GM19324 (cell line): ENCODE data around the gene SLC6A8.

Experiments used
- ATAC-seq: cut with Tn5 transposase; IDR thresholded peaks from one replicate; pipeline ENCODE4 v1.9.1; 2021; ENCODE audit warnings: mild to moderate bottlenecking, moderate library complexity; ENCODE audit not compliant: unreplicated experiment, low FRiP score

The SLC6A8 gene

DNA sequence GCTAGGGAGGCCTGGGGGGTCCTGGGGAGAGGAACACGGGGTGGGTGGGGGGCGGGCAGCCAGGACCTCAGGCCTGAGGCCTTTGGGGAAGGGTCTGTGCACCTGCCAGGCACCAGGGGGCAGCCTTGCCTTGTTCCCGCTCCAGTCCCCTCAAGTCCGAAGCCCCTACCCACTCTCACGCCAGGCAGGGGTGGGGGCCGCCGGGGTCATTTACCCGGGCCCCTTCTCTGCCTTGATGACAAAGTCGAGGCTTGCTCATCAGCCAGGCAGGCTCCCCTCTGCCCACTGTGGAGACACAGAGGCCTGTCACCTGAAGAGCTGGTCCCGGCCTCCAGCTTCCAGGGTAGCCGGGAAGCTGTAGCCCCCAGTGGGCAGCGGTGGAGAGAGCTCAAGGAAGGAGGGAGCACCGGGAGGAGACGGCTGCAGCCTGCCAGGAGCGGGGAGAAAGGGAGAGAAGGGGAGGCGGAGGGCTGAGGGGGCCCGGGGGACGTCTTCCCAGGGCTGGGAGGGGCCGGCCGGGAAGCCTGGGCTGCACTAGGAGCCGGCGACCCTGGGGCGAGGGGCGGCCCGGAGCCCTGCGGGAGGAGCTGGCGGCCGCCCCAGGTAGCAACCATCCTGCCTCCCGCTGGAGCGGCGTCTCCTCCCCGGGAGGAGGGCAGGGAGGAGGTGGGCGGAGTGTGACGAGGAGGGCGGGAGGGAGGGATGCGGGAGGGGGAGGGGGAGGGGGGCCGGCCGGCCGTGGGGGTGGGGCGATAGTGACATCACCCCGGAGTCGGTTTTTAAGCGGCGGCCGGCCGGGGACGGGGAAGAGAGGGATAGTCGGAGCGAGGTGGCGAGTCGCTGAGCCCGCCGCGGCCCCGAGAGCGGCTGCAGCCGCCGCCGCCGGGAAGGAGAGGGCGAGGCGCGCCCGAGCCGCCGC lies at the start of gene SLC6A8:
Gene SLC6A8 (plus strand): TSS at position 806 of the 919 bp plus-strand sequence. CDS start 649 bp downstream, outside the sequence.
- no peak for ATAC-seq

DNA sequence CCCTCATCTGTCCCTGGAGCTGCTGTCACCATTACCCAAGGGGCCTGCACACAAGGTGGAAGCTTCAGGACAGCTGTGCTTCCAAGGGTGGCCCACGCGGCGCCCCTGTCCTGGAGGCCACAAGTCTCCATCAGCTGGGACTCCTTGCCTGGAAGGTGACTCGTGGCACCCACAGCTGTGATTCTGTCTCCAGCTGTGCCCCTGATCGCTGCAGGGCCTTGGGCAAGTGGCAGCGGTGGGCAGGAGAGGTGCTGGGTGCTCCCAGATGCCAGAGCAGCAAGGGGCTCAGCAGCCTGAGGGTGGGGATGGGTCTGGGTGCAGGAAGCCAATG lies 49.7 kb upstream of the SLC6A8 start:
- no peak for ATAC-seq

DNA sequence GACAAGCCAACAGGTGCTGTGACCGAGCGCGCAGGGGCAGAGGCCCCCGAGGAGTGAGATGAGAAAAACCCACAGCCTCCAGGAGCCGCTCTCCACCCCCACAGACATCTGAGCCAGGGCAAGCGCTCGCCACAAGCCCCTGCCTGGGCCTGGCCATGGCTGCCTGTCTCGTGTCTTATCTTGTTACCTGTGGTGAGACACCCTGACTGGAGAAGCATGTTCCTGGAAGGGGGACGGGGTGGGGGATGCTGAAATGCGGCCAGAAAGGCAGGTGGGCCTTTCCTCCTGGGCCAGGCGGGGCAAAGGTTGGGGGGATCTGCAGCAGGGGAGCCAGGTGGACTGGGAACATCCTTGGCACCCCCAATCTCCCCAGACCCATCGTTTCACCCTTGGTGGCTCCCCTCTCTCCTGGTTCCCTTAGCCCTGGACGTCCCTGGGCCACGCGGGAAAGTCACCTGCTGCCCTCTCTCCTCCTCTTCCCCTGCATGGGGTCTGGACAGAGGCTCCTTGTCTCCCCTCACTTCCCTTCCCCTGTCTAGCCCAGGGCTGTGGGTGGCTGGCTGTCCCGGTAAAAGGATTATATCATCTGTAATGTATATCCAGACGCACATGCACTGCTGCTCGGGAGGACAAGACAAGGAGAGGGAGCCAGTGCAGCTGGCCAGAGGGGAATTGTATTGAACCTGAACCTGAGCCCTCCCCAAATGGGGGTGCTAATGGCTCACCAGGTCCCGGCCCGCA lies 49.1 kb upstream of the SLC6A8 start:
- no peak for ATAC-seq

DNA sequence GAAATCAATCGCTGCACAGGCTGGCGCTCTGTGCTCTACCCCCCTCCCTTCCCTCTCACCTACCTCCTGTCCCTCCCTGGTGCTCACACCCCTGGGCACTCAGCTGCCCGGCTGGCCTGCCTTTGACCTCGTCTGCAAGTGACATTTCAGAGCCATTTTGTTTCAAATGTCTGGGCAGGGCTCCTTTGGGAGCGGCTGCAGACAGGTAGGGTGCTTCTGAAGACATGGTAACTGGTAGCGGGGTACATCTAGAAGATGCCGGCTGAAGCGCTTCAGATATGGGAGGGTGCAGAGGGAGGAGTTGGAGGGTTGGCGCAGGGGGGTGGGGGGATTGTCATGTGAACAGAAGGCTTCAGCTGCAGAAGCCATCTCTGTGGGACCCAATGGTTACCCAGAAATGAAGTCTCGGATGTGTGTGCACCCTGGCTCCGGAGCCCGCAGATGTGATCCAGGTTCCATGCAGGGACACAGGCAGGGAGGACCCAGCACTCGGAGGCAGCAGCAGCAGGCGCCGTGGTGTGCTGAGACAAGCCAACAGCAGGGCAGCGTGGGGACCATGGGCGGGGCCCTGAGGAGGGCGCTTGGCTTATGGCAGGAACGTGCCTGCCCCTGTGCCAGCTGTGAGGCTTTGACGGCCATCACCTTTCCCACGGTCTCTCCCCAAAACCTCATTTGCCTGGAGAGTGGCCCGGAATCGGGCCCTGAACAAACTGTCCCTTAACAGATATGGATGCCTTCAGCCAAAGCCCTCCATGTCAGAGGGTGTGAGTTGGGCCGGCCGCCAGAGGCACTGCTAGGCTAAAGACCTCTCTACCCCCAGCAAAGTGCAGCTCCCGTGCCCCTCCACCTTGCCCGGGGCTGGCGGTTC lies 48.3 kb upstream of the SLC6A8 start:
- no peak for ATAC-seq

DNA sequence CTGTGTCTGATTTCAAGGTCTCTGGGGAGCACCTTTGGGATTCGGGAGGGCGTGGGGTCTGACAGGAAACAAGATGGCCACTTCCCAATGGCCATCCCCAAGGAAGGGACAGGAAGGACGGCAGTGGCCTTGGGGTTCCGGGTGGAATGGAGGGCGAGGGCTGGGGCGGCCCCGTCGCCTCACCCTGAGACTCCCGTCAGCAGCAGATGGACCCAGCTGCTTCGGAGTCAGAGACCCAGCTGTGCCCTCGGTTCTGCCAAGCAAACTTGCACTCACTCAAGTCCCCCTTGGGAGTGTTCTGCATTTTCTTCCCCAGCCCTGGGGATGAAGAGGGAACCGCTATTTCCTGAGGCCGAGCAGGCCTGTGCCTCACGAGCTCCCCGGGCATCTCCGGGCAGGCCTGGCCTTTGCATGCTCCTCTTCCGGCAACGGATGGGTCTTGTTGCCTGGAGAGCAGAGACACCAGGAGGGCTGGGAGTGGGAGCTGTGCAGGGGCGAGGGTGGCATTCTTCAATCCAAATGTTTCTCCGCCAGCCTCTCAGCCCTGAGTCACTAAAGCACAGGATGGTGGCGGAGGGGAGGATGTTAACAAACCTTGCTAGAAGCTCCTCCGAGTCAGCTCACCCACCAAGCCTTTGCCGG lies 47.6 kb upstream of the SLC6A8 start:
- ATAC-seq: no peak

DNA sequence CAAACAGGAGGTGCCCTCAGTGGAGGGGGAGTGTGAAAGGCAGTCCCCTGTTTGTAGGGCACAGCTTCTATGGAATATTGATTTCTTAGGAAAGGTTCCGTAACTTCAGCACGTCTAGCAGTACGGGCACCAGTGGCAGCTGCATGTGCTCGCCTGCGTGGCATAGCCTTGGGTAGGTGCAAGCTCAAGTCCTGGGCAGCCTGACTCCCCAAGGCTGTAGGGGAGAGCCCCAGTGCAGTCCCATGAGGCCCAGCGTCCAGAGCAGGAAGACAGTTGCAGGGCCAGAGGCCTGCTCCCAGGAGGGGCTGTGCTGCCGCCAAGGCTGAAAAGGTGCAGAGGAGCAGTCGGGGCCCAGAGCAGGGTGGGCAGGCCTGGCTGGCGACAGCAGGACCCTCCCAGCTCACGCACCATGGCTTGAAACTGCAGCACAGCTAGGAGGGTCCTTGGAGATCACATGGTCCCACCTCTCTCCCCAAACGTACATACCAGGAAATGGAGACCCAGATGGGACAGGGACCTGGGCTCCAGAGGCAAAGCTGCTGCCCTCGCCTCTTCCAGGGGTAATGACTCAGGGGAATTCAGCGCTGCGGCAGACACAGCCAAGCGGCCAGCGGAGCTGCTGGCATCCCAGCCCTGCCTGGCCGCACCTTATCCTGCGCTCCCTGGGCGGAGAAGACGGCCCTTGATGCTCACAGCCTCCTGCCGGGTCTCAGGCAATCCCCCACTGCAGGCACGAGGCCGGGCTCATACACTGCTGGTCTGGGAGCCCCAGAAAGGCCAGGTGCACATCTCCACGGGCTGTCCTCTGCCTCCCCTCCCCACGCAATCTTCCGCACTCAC lies 46.8 kb upstream of the SLC6A8 start:
- ATAC-seq: no peak

DNA sequence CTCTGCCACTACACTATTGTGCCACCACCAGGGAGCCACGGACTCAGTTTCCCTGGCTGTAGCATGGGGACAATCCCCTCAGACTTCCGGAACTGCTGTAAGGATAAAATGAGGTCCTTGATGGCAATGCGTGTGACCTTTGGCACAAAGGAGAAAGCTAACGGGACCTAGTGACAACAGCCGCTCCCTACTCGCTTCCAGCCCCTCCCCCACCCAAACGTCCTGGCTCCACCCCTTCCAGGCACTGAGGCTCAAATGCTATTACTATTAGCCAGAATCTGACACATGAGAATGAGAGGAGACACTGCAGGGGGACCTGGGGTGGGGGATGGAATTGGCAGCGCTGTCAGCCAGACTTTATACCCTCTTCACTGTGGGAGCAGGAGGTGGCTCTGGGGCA lies 46.1 kb upstream of the SLC6A8 start:
- no peak for ATAC-seq

DNA sequence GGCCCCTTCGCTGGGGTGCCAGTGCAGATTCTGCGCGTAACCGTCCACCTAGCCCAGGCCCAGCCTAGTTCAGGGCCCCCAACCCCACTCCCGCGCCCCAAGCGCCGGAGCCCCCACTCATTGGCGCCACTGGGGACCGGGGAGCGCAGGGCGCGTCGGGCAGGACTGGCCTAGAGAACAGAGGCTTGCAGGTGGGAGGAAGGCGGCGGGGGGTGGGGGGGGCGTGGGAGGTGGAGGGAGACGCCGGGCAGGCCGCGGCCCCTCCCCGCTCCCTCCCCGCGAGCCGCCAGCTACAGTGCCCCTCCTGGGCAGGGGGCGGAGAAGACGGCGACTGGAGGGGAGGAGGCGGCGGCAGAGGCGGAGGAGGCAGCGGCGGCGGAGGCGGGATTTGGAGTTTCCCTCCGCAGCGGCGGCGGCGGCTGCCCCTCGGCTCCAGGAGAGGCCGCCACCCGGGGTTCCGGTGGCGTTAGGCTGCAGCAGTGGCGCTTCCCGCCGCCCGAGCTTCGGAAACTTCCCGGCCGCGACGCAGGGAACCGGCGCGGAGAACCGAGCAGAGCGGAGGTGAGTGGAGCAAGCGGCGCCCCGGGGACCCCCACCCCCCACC lies 45.6 kb upstream of the SLC6A8 start:
- no peak for ATAC-seq

DNA sequence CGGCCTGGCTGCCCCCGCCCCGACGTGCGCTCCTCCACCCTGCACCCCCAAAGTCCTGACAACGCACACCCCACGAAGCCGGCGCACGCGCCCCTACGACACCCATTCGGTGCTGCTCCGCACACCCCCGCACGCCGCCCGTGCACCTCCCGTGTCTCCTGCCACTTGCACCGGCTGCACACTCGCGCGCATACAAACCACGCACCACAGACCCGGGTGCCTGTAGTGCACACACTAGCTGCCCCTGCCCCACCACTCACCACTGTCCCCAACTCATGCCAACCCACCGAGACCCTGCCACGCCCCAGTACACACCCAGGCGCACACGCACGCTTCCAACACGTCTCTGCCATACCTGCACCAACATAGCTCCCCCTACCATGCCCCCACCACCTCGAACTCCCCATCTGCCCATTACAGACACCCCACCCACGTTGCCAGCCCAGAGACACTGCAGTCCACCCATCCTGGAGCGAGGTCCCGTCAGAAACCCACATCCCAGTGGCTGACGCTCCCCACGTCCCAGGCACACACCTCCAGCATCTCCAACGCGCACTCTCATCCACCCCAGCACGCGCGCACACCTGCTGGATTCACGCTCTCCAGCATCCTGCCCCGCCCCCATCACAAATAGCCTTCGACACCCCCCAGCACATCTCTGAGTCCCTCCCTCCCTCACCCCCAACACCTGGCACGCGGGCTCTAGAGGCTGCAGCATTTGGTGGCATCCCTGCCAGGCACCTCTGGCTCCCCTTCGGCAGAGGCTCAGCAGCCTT lies 44.9 kb upstream of the SLC6A8 start:
- ATAC-seq: no peak

DNA sequence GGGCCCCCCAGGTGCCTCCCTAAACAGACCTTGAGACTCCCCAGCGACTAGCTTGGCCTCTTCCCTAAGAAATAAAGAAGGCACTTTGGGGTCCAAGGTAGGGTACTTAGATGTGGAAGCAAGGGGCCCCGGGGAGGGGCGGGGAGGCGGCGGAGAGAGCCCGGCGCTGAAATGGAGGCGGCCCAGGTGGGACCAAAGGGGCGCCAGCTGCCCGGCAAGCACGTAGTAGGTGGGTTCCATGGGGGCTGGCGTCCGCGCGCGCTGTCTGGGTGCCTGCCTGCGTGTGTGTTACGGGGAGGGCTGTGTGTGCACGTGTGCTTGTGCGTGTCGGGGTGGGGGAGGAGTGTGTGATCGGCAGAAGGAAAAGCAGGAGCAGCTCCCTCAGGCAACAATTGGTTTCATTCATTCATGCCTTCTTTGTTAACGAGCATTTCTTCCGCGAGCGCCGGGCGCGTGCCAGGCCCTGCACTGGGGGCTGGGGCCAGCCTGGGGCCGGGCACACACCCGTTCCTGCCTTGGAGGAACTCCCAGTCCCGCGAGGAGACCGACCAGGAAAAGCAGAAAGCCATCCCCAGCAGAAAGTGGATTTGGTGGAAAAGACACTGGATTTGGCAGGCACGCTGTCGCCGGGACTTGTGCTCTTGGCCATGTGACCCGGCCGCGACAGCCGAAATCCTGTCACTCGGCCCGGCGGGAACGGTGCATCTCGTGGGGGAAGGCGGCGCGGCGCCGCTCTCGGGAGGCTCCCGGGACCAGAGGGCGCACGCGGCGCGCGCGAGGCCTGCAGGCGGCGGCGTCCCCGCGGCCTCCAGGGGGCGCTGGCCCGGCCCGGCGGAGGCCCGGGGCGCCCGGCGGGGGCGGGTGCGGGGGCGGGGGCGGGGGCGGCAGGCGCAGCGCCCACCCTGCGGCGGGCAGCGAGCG lies 44.0 kb upstream of the SLC6A8 start:
- no peak for ATAC-seq

DNA sequence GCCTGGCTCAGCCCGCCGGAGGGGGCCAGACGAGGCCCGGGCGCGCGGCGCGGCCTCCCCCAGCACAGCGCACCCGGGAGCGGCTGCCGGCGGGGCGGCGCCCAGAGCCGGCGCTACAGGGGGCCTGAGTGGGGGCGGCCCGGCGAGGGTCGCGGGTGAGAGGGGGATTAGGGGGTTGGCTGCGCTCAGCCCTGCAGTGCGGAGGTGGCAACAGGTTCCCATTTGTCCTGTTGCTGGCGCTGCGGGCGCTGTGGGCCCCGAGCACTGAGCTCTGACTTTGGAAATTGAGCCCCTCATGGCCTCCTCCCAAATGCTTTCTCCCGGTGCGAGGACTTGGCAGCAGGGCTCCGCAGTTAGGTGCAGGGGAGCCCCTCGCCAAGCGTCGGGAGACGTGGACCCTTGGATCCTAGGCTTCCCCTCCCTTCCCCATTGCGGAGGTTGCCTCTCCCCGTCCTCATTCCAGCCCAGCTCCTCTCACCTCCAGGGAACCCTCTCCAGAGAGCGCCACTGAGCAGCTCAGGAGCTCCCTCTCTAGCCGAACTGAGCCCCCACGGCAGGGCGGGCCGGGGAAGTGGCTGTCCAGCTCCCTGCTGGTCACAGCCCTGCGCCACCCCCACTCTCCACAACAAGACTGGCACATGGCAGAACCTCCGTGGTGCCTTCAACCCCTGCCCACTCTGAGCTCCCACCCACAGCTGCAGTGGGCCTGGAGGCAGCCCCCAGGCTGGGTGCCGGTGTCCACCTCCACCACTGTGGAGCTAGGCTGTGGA lies 43.2 kb upstream of the SLC6A8 start:
- ATAC-seq: no peak

DNA sequence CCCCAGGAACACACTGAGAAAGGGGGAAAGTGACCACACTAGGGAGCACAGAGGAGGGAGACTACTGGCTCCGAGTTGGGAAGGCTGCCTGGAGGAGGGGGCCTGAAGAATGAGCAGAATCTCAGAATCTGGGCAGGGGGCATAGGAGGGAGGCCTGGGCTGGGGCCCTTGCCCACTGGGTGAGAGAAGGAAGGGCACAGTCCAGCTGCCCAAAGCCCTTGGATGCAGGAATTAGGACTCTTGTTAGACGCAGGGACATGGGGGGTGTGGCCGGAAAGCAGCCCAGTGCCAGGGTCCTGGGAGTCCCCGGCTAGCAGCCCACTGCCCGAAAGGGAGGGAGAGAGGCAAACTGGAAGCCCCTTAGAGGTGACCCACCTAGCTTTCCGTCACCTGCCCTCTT lies 42.6 kb upstream of the SLC6A8 start:
- no peak for ATAC-seq

DNA sequence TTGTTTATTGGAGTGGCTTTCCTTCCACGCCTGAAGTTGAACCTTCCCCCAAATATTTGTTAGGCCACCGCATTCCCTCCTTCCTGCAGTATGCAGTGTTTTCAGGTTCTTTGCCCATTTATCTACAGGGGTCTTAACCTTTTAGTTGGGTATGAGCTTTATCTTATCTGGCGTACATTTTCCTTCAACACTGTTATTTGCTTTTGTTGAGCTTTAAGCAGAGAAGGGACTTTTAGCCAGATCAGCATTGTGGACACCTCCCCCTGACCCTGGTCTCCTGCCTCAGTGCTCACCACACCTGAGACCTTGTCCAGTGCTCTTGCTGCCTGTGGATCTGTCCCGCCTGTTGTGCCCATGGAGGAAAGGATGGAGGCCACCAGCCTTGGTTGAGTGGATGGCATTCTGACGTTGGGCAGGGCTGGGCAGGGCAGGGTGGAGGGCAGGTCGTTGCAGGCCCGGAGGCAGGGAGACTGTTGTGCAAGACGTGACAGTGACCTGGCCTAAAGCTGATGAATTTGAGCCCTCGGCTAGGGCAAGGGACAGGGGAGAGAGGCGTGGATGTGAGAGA lies 41.7 kb upstream of the SLC6A8 start:
- ATAC-seq: no peak

DNA sequence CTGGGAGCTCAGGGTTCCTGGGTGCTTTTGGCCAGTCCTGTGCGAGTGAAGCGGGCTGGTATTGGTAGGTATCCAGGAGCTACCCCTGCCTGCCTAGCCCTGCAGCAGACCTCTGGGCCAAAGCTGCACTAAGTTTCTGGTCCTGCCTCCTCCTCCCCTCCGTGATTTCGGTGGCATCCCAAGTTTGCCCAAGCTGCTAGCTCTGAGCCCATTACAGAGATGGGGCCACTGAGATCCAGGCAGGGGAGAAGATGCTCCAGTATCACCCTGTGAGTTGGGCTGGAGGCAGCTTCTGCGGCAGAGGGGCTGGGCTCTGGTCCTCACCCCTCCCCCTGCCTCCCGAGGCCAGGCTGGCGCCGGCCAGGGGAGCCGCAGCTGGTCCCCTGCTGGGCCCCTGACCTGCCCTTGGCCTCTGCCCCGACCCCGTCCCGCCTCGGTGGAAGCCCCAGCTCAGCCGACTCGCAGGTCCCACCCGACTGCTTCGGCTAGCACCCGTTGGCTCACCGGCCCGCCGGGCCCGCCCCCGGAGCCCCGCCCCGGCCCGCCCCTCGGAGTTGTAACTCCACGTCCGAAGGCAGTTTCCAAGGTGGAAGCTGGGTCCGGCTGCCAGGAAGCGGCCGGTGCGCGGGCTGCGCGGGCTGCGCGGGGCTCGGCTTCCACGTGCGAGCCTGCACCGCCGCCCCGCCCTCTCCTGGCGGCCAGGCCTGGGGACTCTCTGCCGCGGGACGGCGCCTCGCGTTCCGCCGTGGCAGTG lies 40.9 kb upstream of the SLC6A8 start, which contains the start of gene DUSP9:
Gene DUSP9 (plus strand): TSS at position 584 of the 754 bp plus-strand sequence. CDS start 751 bp downstream, outside the sequence.
- ATAC-seq: no peak
